ENCODE measurements around the gene WDR77.

WDR77 gene

DNA sequence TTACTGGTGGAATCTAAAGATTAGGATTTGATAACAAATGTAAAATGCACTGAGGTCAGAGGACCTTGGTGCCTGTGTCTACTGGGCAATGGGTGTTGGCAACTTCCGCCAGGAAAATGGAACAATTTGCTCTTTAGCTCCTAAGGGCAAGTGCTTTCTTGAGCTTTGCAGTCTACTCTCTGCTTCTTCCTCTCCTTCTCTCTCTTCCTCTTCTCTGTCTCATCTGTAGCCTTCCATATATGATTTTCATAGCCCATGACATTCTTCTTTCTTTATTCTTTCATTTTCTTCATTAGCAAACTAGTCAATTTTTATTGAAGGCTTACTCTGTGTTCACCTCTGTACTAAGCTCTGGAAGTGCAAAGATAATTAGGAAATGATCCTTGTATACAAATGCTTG, 57.0 kb downstream of the WDR77 start:
- H3K36me3 Mint-ChIP-seq (ENCODE audit: low read depth), result no peaks in the 10 kb centered on the region
- H3K9me3 Mint-ChIP-seq, result no peaks in the 10 kb centered on the region
- no peak overlapping the region for H3K27ac Mint-ChIP-seq
- no peak for DNase-seq
- no peaks in the 10 kb centered on the region for H3K27me3 Mint-ChIP-seq
- no peaks in the 10 kb centered on the region for H3K4me1 Mint-ChIP-seq (ENCODE audit: low read depth)
- H3K4me3 Mint-ChIP-seq, result no peak overlapping the region
